Measurements from ENCODE around the gene PRUNE2. TPM values are rescaled to one million over a fixed set of nuclear protein-coding genes. Genes with fewer than 3 reads are reported as not detected.

Gene PRUNE2
- total RNA-seq, 1 experiment from 2014 or later, result 0.59 TPM

DNA sequence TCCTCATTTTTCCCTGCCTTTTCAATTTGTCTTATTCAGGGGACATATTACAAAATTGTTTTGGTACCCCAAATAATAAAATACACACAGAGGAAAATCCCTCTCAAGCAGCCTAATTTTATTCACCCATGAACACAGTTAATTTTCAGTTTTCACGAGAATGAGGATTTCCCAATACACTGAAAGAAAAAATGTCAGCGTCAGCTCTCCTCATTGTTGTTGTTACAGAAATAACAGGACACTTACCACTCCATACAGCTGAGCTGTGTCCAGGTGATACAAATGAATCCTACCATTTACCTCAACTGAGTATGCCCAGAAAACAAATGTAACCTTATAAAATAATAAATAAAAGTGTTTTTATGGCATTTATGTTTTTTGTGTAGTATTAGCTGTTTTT, 286.3 kb downstream of the PRUNE2 start:
- no TSS peak for BruUV-seq (replicated peaks)
- POLR2A ChIA-PET, result no interaction called here

GRCh38 chr9:76619197-76619596, 286.7 kb downstream of the PRUNE2 start:
- H3K4me1 ChIP-seq (ENCODE audit: control insufficient read depth in 1 of 2, insufficient read depth in 2 of 2, low read length in 2 of 2), result no peaks in the 10 kb centered on the region
- H3K4me2 ChIP-seq (ENCODE audit: low read length), result no peak overlapping the region
- no peak overlapping the region for H3K27ac ChIP-seq (ENCODE audit: low read depth, low read length)
- no peak overlapping the region for H3K4me3 ChIP-seq (replicated peaks in 1 of 2; ENCODE audit: low read depth in 1 of 2, low read length in 2 of 2)
- BruUV-seq (replicated peaks), result no TSS peak
- H2AFZ ChIP-seq (ENCODE audit: low read depth, low read length, poor library complexity, severe bottlenecking), result no peak overlapping the region
- intact Hi-C loops (cut with micrococcal nuclease), result no loop called here
- no peaks in the 10 kb centered on the region for H3K9me3 ChIP-seq (ENCODE audit: control insufficient read depth in 1 of 2, insufficient read depth in 1 of 2, low read depth in 1 of 2, low read length in 2 of 2)
- ChIA-PET CTCF (no interaction called here), POLR2A (no interaction called here), RAD21 (ENCODE audit: low non-redundant PET in 1 of 2, low total read pairs in 2 of 2, uncharacterized antibody in 2 of 2, unreplicated experiment in 2 of 2) (no interaction called here)
- TF ChIP-seq EZH2 (IDR thresholded peaks at IDR 0.05), result no peak
- no peaks in the 10 kb centered on the region for H3K36me3 ChIP-seq (ENCODE audit: control insufficient read depth in 1 of 2, insufficient read depth in 2 of 2, low read length in 2 of 2)
- no peaks in the 10 kb centered on the region for H4K20me1 ChIP-seq (ENCODE audit: insufficient read depth)
- H3K9ac ChIP-seq (ENCODE audit: low read length), result no peak overlapping the region
- H3K79me2 ChIP-seq (ENCODE audit: insufficient read depth, low read length), result no peaks in the 10 kb centered on the region
- DNase-seq (ENCODE audit: low read depth, low spot score) (no peak), ATAC-seq (no peak)
- H3K9me2 ChIP-seq (ENCODE audit: insufficient read depth), result no peaks in the 10 kb centered on the region
- peaks cover 40% of the 10 kb centered on the region; the same call in 1 of the 2 replicates for H3K27me3 ChIP-seq (ENCODE audit: insufficient read depth, low read length)

More for the DNA sequence above, 286.3 kb downstream of the PRUNE2 start:
- Histone ChIP-seq H3K4me2 (ENCODE audit: low read length) (no peak overlapping the region), H3K9me3 (ENCODE audit: control insufficient read depth in 1 of 2, insufficient read depth in 1 of 2, low read depth in 1 of 2, low read length in 2 of 2) (no peaks in the 10 kb centered on the region), H4K20me1 (ENCODE audit: insufficient read depth) (no peaks in the 10 kb centered on the region), H3K79me2 (ENCODE audit: insufficient read depth, low read length) (no peaks in the 10 kb centered on the region), H3K36me3 (ENCODE audit: control insufficient read depth in 1 of 2, insufficient read depth in 2 of 2, low read length in 2 of 2) (no peaks in the 10 kb centered on the region), H3K4me1 (ENCODE audit: control insufficient read depth in 1 of 2, insufficient read depth in 2 of 2, low read length in 2 of 2) (no peaks in the 10 kb centered on the region), H3K9ac (ENCODE audit: low read length) (no peak overlapping the region), H3K27me3 (ENCODE audit: insufficient read depth, low read length) (peaks cover 35% of the 10 kb centered on the region; the same call in 1 of the 2 replicates), H2AFZ (ENCODE audit: low read depth, low read length, poor library complexity, severe bottlenecking) (no peak overlapping the region), H3K27ac (ENCODE audit: low read depth, low read length) (no peak overlapping the region), H3K4me3 (replicated peaks in 1 of 2; ENCODE audit: low read depth in 1 of 2, low read length in 2 of 2) (no peak overlapping the region), H3K9me2 (ENCODE audit: insufficient read depth) (no peaks in the 10 kb centered on the region)
- ATAC-seq (no peak), DNase-seq (ENCODE audit: low read depth, low spot score) (no peak)
- ChIA-PET CTCF (no interaction called here), RAD21 (ENCODE audit: low non-redundant PET in 1 of 2, low total read pairs in 2 of 2, uncharacterized antibody in 2 of 2, unreplicated experiment in 2 of 2) (no interaction called here)
- intact Hi-C loops (cut with micrococcal nuclease), result no loop called here
- TF ChIP-seq YY1 (IDR thresholded peaks at IDR 0.05; ENCODE audit: extremely low read depth, insufficient replicate concordance, low read depth, low read length), result no peak
- no peak for TF ChIP-seq TCF7L2 (IDR thresholded peaks at IDR 0.05; ENCODE audit: borderline replicate concordance, extremely low read depth, insufficient read depth, insufficient read length)
- TF ChIP-seq POLR2AphosphoS5 (IDR thresholded peaks at IDR 0.05; ENCODE audit: low read depth, low read length), result no peak
- TF ChIP-seq CEBPB (IDR thresholded peaks at IDR 0.05; ENCODE audit: low read depth), result no peak
- TF ChIP-seq ZNF274 (IDR thresholded peaks at IDR 0.05; ENCODE audit: low read depth, low read length), result no peak
- no peak for TF ChIP-seq MAX (IDR thresholded peaks at IDR 0.05)
- no peak for TF ChIP-seq JUND (IDR thresholded peaks at IDR 0.05)
- no peak for TF ChIP-seq SIN3A (IDR thresholded peaks at IDR 0.05; ENCODE audit: low read depth)
- TF ChIP-seq, protein P1, sequence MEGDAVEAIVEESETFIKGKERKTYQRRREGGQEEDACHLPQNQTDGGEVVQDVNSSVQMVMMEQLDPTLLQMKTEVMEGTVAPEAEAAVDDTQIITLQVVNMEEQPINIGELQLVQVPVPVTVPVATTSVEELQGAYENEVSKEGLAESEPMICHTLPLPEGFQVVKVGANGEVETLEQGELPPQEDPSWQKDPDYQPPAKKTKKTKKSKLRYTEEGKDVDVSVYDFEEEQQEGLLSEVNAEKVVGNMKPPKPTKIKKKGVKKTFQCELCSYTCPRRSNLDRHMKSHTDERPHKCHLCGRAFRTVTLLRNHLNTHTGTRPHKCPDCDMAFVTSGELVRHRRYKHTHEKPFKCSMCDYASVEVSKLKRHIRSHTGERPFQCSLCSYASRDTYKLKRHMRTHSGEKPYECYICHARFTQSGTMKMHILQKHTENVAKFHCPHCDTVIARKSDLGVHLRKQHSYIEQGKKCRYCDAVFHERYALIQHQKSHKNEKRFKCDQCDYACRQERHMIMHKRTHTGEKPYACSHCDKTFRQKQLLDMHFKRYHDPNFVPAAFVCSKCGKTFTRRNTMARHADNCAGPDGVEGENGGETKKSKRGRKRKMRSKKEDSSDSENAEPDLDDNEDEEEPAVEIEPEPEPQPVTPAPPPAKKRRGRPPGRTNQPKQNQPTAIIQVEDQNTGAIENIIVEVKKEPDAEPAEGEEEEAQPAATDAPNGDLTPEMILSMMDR (IDR thresholded peaks at IDR 0.05 in 2 of 3, conservative IDR thresholded peaks at IDR 0.05 in 1 of 3; ENCODE audit: borderline replicate concordance in 1 of 3, insufficient read depth in 1 of 3, low read depth in 2 of 3, low read length in 2 of 3), result no peak

Measured in HCT116 (cell line).